GM12872 (cell line): Measurements from ENCODE around the gene CPAMD8.

Experiments
- TF ChIP-seq, protein P1 (sequence below): IDR thresholded peaks from 3 replicates; pipeline ENCODE4 v1.5.1; 2011; ENCODE audit warnings: low read depth, mild to moderate bottlenecking, low read length, moderate library complexity; ENCODE audit not compliant: insufficient read depth

Gene CPAMD8

DNA sequence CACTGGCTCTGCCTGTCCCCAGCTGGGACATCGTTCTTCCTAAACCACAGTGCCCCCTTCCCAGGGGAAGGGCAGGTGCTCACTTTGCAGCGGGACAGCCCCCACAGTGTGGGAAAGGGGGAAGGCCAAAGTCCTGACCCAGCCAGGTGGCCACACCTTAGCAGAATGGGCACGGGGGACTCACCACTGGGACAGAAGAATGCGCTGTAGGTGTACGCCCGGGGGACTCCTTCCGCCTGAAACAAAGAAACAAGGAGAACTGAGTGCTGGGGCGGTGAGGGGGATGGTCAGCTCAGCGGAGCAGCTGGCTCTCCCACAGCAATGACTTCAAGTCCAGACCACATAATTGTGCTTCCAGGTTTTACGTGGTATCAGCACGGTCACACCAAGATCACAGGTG is 88.4 kb downstream of the CPAMD8 start:
- TF ChIP-seq, protein P1, sequence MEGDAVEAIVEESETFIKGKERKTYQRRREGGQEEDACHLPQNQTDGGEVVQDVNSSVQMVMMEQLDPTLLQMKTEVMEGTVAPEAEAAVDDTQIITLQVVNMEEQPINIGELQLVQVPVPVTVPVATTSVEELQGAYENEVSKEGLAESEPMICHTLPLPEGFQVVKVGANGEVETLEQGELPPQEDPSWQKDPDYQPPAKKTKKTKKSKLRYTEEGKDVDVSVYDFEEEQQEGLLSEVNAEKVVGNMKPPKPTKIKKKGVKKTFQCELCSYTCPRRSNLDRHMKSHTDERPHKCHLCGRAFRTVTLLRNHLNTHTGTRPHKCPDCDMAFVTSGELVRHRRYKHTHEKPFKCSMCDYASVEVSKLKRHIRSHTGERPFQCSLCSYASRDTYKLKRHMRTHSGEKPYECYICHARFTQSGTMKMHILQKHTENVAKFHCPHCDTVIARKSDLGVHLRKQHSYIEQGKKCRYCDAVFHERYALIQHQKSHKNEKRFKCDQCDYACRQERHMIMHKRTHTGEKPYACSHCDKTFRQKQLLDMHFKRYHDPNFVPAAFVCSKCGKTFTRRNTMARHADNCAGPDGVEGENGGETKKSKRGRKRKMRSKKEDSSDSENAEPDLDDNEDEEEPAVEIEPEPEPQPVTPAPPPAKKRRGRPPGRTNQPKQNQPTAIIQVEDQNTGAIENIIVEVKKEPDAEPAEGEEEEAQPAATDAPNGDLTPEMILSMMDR, result no peak

DNA sequence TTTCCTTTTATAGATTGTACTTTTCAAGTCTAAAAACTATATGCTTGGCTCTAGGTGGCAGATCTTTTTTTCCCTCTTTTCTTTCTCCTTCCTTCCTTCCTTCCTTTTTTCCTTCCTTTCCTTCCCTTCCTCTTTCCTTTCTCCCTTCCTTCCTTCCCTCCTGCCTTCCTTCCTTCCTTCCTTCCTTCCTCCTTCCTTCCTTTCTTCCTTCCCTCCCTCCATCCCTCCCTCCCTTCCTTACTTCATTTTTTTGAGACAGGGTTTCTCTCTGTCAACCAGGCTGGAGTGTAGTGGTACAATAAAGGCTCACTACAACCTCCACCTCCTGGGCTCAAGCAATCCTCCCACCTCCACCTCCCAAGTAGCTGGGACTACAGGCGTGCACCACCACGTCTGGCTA is 89.7 kb downstream of the CPAMD8 start:
- TF ChIP-seq, protein P1, result no peak

DNA sequence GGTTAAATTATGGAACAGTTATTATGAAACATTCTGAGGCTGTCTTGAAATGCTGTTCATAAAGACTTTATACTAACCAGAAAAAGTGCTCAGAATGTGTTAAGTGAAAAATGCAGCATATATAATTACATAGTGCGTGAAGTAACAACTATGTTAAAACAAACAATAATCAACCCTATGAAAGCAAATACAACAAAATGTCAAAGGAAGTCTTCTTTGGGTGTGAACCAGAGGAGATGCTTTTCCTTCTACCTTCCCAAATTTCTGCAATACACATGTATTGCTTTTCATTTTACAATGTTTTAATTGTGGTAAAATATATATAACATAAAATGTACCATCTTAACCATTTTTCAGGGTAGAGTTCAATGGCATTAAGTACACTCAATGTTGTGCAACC is 92.1 kb downstream of the CPAMD8 start:
- TF ChIP-seq, protein P1, result no peak

DNA sequence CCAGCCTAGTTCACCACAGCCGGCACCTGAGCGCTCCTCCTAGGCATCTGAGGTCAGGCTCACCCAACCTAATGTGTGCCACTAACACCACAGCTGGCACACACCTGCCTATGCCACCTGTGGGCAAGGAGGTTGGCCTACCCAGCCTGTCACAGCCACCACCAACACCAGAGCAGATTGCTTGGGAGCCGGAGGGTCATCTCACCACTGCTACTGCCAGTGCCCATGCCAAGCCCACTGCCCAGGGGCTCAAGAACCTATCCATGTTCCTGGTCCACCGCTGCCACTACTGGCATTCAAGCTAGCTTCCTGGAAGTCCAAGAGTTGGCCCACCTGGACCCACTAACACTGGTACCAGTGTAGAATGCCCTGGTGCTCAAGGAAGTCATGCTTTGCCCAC is 95.3 kb downstream of the CPAMD8 start:
- TF ChIP-seq, protein P1, result no peak

DNA sequence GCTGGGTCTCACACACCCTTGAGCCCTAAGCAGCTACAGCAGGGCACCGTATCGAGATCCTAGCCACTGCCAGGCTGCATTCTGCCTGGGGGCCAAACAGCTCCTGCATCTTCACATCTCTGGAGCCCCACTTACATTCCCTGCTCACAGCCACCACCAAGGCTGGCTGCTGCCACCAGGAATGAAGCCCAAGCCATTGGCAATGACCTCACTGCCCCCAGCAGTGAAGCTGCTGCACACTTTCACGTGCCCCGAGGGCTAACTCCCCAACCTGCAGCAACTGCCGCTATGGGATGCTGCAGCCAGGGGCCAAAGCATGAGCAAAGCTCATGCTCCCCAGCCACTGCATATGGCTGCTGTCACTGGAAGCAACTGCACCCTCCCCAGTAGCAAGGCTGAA is 95.9 kb downstream of the CPAMD8 start:
- TF ChIP-seq, protein P1, result no peak

DNA sequence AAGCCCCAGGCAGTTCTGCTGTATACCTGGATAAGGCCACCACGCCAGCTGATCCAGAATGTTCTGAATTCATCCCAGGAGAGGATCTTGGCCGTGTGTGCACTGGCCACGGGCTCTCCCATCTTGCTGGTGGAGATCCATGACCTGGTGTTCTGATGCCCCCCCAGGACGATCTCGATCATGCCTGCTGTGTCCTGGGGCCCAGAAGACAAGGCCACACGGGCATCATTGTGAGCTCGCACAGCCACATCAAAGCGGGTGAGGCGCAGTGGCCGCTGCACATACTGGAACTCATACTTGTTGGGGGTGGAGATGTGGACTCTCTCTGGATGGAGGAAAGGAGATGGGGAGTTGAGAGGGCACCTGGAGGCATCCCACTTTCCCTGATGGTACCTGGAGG is 97.7 kb downstream of the CPAMD8 start:
- TF ChIP-seq, protein P1, result no peak

DNA sequence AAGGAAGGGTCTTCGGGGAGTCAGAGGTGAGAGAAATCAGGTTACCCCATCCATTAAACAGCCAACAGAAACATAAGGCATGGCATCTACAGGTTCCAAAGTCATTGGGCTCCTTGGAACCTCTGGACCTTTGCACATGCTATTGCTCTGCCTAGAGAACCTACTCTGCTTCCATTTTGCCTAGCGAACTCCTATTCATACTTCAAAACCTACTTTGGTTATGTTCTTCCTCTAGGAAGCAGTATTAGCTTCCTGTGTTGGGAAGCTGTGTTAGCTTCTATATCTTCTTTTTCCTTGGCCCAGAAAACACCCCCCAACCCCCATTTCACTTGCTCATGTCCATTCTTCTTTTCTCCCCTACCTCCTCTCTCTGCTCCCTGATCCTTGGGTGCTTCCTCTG is 98.3 kb downstream of the CPAMD8 start:
- TF ChIP-seq, protein P1, result no peak

DNA sequence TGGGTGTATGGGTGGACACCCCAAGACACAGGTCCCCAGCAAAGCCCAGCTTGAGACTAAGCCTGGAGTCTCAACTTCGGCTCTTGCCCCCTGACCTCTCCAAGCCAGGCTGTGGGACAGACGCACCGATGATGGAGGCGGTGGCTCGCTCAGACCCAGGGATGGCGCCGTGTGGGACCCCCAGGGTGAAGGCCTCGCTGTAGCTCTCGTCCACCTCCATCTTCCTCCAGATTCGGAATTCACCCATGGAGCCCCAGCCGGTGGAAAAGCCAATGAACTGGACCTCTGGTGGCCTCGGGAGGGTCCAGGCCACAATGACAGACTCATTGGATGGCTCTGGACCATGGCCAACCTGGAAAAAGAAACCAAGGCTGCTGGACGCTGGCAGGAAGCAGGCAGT is 98.7 kb downstream of the CPAMD8 start:
- TF ChIP-seq, protein P1, result no peak
